SW480 (cell line): ENCODE measurements around the gene MKRN1.
A peak's percentile ranks its signal among the peaks of the same experiment; 100 is the strongest.
"Not testable (repeated sequence)": the region's sequence is repeated elsewhere in the genome, so short reads cannot be mapped to it uniquely, and the experiment has no call there.

Experiments used
- DNase-seq: peaks from one replicate; pipeline ENCODE4 v3.0.0-alpha.2; 2016; ENCODE audit warnings: low spot score

Gene MKRN1, protein sequence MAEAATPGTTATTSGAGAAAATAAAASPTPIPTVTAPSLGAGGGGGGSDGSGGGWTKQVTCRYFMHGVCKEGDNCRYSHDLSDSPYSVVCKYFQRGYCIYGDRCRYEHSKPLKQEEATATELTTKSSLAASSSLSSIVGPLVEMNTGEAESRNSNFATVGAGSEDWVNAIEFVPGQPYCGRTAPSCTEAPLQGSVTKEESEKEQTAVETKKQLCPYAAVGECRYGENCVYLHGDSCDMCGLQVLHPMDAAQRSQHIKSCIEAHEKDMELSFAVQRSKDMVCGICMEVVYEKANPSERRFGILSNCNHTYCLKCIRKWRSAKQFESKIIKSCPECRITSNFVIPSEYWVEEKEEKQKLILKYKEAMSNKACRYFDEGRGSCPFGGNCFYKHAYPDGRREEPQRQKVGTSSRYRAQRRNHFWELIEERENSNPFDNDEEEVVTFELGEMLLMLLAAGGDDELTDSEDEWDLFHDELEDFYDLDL

DNA sequence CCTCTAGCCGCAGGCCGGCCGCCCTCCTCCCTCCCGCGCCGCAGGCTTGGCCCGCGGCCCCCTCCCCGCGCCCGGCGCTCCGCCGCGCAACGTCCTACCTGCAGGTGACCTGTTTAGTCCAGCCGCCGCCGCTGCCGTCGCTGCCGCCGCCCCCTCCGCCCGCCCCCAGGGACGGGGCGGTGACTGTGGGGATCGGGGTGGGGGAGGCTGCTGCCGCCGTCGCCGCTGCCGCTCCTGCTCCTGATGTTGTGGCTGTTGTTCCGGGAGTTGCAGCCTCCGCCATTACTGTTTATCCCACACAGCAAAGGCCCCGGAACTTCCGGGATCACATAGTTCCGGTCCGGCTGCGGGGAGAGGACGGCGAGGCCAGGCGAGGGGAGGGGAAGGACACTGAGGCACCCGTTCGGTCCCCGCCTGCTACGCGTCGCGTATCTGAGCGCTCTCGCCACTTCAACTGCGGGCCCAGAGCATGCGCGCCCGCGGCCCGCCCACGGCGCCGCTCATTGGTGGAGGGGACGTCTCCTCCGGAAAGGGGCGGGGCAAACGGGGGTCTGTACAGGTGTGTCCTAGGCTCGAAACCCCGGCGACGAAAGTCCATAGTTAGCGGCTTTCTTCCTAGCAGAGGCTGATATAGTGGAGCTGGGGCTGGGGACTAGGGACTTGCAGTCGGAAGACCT lies at the start of gene MKRN1:
MKRN1 (minus strand) TSS at position 444 of the 677 bp plus-strand sequence; CDS start at position 283, 161 bp downstream.
- peak; percentile 98 for DNase-seq

DNA sequence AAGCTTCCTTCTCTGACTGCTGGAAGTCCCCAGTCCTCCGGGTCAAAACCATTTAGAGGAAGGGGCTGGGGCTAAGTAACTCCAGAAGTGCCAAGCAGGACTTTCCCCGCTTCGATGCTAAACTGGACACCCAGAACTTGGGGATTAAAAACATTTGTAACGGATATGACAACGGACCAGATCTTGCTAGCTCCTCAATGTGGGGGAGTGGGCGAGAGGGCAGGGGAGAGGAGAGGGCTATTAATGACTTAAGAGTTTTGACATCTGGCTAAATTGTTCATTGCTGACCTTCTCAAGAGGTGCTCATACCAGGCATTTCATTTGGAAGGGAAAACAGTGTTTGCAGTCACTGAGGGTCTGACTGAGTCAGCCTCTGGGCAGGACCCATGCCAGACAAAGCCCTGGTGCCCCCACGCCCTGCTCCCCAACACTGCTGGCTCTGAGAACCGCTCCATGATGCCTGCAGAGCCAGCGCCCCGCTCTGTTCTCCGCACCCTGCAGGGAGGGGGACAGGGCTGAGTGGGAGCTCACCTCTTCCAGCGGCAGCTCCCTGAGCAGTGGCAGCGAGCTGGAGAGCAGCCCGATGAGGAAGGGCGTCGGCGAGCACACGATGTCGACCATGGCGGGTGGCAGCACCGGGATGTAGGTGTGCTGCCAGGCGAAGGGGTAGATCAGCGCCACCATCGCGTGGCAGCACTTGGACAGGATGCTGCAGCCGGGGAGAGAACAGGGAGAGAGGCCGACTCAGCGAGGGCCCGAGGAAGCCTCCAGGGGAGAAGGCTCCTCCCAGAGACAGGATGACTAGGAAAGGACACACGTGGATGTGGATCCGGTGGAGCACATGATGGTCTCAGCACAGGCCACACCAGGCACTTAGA lies 47.7 kb upstream of the MKRN1 start:
- DNase-seq = no peak

DNA sequence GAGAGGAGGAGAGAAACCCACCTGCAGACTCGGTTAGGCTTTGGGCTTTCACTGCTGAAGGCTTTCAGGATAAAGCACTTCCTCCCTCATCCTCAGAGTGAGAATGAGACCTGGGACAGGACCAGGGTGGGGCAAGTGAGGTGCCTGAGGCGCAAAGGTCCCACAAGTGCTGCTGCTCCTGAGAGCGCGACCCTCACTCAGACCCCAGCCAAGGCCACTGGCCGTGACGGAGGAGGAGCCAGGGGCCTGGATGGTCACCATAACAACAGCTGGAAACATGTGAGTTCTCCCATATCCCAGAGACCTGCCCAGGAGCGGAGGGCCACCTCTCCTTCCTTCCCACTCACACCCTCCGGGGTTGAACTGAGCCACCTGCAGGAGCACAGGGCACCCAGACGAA lies 46.9 kb upstream of the MKRN1 start:
- DNase-seq = no peak

DNA sequence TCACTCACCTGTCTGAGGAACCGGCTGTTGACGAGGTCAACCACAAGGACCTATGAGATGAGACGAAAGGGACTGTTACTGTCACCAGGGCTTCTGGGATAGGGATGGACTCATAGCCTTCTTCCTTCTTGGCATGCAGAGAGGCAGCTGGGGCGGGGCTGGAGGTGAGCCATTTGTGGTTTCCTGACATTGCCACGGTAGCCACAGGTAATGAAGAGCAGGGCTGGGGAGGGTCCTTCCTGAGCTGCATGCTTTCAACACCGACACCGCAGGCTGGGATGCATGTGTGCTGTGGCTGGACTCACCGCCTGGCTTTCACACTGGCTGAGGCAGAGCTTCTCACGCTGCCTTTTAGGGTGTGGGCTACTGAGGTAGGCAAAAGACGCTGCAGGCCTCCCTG lies 46.4 kb upstream of the MKRN1 start:
- peak; percentile 82 for DNase-seq

DNA sequence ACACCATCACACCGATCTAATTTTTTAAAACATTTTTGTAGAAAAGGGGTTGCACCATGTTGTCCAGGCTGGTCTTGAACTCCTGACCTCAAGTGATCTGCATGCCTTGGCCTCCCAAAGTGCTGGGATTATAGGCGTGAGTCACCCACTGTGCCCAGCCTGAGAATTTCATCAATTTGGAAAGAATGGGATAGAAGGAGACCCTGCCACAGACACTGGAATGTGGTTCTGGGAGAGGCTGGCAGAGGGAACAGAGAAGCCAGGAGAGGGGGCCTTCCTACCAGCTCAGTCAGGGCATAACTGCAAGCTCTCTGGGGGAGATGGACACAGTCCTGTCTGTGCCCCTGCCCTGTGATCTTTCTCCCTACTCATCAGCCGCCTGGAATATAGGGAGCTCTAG lies 42.1 kb upstream of the MKRN1 start:
- no peak for DNase-seq

DNA sequence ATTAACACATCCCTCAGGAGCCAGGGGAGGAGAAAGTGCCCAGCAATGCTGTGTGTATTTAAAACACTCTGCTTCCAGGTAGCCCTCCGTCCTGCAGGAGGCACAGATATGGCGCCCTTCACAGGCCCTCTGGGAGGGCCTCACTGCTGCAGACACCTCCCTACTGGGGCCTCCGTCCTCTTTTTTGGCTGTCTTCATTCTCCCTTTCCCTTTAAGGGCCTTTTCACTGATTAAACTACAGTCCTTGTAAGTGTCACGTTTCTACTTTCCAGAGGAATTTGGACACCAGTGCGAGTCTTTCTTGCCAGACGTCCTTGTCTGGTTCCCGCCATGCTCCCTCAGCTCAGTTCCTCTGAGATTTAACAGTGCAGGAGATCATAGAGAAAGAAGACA lies 39.7 kb upstream of the MKRN1 start:
- DNase-seq = no peak

DNA sequence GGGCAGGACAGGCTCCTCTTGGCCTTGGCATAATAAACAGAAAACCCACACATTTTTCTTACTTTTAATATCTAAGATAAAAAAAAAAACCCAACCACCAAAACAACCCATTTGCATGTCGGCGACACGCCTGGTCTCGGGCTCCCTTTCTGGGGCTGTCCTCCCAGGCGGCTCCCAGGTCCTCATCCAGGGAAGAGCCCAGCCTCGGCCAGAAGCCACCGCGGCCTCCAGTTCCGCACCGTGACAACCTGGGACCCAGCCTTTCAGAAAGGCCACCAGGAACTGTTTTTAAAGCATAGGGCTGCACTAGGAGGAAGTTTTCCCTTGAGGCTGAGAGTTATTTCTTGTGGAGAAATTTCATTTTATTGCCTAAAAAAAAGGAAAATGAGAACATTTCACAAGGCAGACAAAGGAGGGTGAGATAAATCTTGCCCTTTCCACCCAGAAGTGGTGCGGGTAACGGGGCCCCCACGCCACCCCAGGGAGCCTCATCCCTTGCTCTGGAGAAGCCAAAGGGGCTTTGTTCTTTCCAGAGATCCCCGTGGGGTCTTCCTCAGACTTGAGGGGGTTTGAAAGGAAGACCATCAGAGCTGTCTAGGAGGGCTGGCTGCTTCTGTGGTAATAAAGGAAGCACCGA lies 39.2 kb upstream of the MKRN1 start:
- no peak for DNase-seq

DNA sequence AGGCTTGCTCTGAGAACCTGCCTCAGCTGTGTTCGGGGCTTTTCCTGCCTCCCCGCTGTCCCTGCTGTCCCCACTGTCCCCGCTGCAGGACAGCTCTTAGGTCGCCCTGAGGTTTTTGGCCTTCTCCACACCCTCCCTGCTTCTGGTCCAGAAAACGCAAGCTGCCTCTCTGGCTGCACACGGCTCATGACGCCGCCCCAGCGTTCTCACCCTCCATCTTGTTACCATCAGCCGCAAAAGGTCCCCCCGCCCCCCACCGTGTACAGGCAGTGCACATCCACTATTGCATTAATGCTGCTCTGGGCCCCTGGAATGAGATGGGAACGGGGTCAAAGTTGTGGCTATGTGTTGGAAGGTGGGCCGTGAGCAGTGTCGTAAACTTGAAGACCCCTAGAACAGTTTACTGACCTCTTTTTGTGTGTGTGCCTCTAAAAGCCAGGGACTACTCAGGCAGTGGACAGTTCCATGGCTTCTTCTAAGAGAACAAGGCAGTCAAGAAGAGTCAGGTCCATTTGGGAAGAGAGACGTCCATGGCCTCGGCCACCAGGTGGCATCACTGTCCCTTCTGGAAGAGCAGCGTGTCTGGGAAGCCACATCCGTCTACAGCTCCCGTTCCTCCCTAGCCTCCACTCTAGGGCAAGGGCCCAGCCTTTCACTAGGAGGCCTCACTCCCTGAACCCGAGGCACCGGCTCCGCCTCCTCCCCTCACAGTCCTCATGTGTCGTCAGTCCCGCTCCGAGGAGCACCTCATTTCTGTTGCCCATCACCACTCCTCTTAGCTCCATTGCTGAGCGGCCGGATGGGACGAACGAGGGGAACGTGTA lies 38.5 kb upstream of the MKRN1 start:
- peak; percentile 90 for DNase-seq

DNA sequence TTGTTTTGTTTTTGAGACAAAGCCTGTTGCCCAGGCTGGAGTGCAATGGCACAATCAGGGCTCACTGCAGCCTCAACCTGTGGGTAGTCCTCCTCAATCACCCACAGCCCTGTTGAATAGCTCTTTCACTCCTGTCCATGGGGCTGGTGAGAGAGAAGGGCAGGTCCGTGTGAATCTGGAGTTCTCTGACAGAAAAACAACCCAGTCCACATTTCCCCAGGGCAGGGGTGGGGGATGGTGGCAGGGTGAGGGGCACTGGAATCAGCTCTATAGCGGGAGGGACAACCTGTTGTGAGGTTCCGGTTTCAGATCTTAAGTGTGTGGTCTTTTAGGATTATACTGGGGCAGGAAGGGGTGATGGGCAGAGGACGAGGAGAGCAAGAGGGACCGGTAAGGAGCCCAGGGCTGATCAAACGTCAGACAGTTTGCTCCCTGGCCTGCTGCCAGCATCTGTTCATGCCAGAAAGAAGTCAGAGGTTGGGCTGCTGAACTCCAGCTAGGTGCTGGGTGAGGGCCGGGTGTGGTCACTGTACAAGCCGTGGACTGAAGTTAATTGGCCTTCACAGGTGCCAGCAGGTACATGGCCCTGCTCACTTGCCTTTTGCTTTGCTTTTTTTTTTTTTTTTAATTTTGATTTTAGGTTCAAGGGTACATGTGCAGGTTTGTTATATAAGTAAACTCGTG lies 33.2 kb upstream of the MKRN1 start:
- peak; percentile 55 for DNase-seq

DNA sequence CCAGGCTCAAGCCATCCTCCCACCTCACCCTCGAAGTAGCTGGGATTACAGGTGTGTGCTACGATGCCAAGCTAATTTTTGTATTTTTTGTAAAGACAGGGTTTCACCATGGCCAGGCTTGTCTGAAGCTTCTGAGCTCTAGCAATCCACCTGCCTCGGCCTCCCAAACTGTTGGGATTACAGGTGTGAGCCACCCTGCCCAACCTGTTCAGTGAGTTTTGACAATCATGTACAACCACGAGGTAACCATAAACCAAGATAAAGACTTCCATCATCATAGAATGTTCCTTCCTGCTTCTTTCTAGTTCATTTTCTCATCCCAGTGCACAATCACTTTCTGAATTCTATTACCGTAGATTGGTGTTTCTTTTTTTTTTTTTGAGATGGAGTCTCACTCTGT lies 30.5 kb upstream of the MKRN1 start:
- DNase-seq = no peak

DNA sequence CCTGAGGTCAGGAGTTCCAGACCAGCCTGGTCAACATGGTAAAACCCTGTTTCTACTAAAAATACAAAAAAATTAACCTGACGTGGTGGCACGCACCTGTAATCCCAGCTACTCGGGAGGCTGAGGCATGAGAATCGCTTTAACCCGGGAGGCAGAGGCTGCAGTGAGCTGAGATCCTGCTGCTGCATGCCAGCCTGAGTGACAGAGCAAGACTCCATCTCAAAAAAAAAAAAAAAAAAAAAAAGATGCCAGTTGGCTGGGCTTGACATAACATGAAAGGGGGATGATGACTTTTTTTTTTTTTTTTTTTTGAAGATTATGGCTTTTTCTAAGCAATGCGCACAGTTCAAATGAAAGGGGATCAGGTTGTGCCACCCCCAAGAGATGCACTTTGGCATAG lies 28.3 kb upstream of the MKRN1 start:
- DNase-seq = not testable (repeated sequence)

DNA sequence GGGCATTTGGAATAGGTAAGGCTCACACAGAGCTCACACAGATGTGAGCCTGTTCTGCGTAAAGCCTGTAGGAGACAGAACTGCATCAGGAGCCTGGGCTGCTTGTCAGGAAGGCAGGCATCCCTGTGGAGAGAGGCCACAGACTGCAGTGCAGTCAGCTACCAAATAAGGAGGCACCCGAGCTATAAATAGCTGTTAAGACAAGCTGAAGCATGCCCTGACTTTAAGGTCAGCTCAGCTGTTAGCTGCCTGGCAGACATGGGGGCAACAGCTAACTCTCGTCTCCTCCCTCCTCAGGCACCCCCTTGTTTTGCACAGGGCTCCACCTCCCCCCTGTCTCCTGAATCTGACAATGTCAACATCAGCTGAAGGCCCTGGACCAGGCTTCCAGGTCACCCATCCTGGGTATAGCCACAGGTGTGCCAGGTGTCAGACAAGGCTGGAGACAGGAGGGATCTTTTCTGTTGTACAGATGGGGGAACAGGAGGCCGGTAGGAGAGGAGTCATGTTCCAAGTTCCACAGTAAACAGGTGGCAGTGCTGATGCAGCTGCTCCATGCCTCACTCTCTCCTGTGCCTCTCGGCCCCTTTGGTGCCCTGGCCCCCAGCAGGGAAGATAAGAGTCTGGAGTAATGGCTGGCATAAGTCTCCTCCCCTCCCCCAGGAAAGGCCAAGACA lies 27.6 kb upstream of the MKRN1 start:
- peak; percentile 25 for DNase-seq

DNA sequence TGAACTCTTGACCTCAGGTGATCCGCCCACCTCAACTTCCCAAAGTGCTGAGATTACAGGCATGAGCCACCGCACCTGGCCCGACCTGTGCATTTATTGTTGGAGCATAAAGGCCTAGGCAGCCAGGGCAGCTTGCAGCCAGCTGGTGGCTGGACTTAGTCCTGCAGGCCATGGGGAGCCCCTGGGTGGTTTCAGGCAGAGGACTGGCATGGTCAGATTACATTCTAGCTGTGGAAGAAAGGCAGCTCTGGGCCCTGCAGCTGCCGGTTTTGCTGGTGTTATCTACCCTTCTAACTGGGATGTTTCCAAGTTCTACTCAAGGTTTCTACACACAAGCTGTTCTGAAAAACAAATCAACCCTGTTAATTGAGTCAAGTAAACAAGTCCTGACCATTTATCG lies 22.7 kb upstream of the MKRN1 start:
- DNase-seq = no peak

DNA sequence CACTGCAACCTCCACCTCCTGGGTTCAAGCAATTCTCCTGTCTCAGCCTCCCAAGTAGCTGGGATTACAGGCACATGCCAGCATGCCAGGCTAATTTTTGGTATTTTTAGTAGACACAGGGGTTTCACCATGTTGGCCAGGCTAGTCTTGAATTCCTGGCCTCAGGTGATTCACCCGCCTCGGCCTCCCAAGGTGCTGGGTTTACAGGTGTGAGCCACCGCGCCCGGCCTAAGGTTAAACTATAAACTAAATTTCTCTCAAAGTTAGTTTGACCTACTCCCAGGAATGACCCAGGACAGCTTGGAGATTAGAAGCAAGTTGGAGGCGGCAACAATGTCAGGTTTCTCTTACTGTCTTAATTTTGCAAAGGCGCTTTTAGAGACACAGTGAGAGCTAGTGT lies 18.5 kb upstream of the MKRN1 start:
- DNase-seq = not testable (repeated sequence)

DNA sequence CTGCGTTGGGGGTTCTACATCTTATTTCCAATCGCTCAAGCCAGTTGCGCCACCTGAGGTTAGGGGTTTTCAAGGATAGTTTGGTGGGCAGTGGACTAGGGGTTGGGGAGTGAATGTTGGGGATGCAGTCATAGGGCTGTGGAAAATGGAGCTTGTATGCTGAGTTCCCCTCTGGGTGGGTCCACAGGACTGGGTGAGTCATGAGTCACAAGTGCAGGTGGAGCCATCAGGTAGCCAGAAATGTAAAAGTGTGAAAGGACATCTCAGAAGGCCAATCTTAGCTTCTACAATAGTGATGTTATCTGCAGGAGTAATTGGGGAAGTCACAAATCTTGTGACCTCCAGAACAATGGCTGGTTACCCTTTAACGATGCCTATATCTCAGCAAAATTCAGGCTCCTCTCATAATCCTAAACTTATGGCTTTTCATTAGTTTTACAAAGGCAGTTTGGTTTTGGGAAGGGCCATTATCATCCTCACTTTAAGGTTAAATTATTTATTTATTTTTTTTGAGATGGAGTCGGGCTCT lies 18.0 kb upstream of the MKRN1 start:
- no peak for DNase-seq

DNA sequence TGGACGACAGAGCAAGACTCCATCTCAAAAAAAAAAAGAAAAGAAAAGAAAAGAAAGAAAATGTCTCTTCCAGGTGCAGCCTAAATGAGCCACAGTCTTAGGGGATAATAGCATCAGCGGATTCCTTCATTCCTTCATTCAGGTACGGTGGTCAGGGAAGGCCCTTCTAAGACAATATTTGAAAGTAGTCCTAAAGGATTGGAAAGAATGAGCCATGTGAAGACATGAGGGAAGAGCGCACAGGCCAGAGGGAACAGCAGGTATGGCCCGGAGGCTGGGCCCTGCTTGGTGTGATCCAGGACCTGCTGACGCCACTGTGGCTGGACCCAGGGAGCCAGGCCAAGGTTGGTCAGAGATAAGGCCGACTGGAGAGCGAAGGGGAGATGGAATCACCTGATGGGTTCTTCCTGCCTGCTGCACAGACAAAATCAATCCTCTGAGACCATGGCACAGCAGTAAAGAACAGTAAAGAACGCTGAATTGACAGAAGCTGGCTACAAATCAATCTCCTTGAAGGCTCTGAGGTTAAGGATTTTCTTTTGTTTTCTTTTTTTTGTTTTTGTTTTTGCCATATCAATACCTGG lies 16.3 kb upstream of the MKRN1 start:
- DNase-seq = no peak

DNA sequence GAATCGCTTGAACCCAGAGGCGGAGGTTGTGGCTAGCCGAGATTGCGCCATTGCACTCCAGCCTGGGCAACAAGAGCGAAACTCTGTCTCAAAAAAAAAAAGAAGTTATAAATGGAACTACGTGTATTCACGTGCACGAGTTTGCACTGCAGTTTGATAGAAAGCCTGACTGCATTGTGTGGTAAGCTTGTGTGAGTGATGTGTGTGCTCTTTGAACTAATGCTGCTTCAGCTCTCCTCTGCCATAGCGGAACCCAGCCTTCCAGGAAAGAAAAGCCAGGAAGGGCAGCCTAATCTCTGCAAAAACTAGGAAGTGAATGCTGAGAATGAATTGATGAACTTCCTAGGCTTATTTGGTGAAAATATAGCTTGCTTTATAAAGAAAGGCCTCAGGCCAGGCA lies 15.6 kb upstream of the MKRN1 start:
- no peak for DNase-seq

DNA sequence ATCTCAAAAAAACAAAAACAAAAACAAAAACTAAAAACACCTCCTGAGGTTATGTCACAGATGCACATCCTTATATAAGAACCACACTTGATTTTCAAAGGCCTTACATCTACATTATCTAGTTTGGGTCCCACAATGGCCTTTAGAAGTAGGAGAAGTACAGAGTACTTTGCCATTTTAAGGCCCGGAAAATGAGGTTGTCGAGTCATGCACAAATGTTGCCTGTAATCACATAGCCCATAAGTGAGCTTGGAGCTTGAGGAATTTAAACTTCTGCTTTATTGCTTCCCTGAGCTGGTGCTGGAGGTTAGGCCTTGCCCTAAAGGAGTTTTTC lies 9.7 kb upstream of the MKRN1 start:
- DNase-seq = no peak

DNA sequence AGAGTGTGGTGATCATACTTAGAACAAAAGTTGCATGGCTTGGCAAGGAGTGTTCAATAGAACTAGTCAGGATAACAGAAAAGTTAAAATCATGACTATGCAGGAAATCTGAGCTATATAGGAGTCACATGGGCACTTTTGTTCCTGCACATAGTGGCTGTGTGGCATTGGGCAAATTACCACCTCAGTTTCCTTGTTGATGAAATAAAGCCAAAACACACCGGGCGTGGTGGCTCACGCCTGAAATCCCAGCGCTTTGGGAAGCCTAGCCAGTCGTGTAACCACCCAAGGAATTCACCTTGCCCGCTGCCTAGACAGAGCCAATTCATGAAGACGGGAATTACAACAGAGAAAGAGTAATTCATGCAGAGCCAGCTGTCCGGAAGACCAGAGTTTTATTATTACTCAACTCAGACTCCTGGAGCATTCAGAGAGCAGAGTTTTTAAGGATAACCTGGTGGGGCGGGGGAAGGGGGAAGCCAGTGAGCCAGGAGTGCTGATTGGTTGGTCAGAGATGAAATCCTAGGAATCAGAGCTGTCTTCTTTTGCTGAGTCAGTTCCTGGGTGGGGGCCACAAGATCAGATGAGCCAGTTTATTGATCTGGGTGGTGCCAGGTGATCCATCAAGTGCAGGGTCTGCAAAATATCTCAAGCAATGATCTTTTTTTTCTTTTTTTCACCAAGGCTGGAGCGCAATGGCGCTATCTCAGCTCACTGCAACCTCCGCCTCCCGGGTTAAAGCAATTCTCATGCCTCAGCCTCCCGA lies 6.4 kb upstream of the MKRN1 start:
- DNase-seq = no peak
